ENCODE measurements around the gene CACNA1B. TPM values are rescaled to one million over a fixed set of nuclear protein-coding genes. Genes with fewer than 3 reads are reported as not detected.

The CACNA1B gene
- total RNA-seq, 1 experiment from 2014 or later: 1.7 TPM

DNA sequence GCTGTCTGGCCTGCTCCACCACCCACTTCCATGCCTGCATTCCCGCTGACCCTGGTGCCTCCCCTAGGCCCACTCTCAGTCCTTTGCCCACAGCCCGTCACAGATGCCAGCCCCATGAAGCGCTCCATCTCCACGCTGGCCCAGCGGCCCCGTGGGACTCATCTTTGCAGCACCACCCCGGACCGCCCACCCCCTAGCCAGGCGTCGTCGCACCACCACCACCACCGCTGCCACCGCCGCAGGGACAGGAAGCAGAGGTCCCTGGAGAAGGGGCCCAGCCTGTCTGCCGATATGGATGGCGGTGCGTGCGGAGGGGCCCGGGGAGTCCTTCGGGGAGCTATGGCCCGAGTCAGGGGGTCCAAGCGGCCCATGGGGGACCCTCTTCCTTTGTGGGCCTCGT lies 242.5 kb downstream of the CACNA1B start:
- ATAC-seq: no peak
- POLR2A ChIA-PET: no interaction called here
- CTCF ChIA-PET: no interaction called here

More for the DNA sequence above, 242.5 kb downstream of the CACNA1B start:
- Histone ChIP-seq H3K27me3 (ENCODE audit: insufficient read depth, low read length) (no peaks in the 10 kb centered on the region), H3K4me2 (ENCODE audit: low read length) (no peak overlapping the region), H2AFZ (ENCODE audit: low read depth, low read length, poor library complexity, severe bottlenecking) (no peak overlapping the region), H3K27ac (ENCODE audit: low read depth, low read length) (no peak overlapping the region), H3K9me2 (ENCODE audit: insufficient read depth) (no peaks in the 10 kb centered on the region), H3K4me3 (replicated peaks in 1 of 2; ENCODE audit: low read depth in 1 of 2, low read length in 2 of 2) (no peak overlapping the region), H4K20me1 (ENCODE audit: insufficient read depth) (no peaks in the 10 kb centered on the region), H3K9me3 (ENCODE audit: control insufficient read depth in 1 of 2, insufficient read depth in 1 of 2, low read depth in 1 of 2, low read length in 2 of 2) (no peaks in the 10 kb centered on the region), H3K79me2 (ENCODE audit: insufficient read depth, low read length) (no peaks in the 10 kb centered on the region), H3K9ac (ENCODE audit: low read length) (no peak overlapping the region), H3K36me3 (ENCODE audit: control insufficient read depth in 1 of 2, insufficient read depth in 2 of 2, low read length in 2 of 2) (no peaks in the 10 kb centered on the region), H3K4me1 (ENCODE audit: control insufficient read depth in 1 of 2, insufficient read depth in 2 of 2, low read length in 2 of 2) (no peaks in the 10 kb centered on the region)
- intact Hi-C loops (cut with micrococcal nuclease): no loop called here
- DNase-seq (ENCODE audit: low read depth, low spot score): no peak
- no TSS peak for BruUV-seq (replicated peaks)
- TF ChIP-seq CBX3 (IDR thresholded peaks at IDR 0.05; ENCODE audit: low read depth) (no peak), EZH2 (IDR thresholded peaks at IDR 0.05) (no peak), SIN3A (IDR thresholded peaks at IDR 0.05; ENCODE audit: low read depth) (no peak), FOSL1 (IDR thresholded peaks at IDR 0.05; ENCODE audit: low read depth) (no peak), POLR2AphosphoS5 (IDR thresholded peaks at IDR 0.05; ENCODE audit: low read depth, low read length) (no peak), ATF3 (IDR thresholded peaks at IDR 0.05) (no peak), CEBPB (IDR thresholded peaks at IDR 0.05; ENCODE audit: low read depth) (no peak), SP1 (IDR thresholded peaks at IDR 0.05; ENCODE audit: low read depth) (no peak), ZNF274 (IDR thresholded peaks at IDR 0.05; ENCODE audit: low read depth, low read length) (no peak), TCF7L2 (IDR thresholded peaks at IDR 0.05; ENCODE audit: borderline replicate concordance, extremely low read depth, insufficient read depth, insufficient read length) (no peak), POLR2A (IDR thresholded peaks at IDR 0.05; ENCODE audit: borderline replicate concordance, extremely low read depth, insufficient read depth, insufficient read length) (no peak)
- TF ChIP-seq, protein P1, sequence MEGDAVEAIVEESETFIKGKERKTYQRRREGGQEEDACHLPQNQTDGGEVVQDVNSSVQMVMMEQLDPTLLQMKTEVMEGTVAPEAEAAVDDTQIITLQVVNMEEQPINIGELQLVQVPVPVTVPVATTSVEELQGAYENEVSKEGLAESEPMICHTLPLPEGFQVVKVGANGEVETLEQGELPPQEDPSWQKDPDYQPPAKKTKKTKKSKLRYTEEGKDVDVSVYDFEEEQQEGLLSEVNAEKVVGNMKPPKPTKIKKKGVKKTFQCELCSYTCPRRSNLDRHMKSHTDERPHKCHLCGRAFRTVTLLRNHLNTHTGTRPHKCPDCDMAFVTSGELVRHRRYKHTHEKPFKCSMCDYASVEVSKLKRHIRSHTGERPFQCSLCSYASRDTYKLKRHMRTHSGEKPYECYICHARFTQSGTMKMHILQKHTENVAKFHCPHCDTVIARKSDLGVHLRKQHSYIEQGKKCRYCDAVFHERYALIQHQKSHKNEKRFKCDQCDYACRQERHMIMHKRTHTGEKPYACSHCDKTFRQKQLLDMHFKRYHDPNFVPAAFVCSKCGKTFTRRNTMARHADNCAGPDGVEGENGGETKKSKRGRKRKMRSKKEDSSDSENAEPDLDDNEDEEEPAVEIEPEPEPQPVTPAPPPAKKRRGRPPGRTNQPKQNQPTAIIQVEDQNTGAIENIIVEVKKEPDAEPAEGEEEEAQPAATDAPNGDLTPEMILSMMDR (IDR thresholded peaks at IDR 0.05 in 2 of 3, conservative IDR thresholded peaks at IDR 0.05 in 1 of 3; ENCODE audit: borderline replicate concordance in 1 of 3, insufficient read depth in 1 of 3, low read depth in 2 of 3, low read length in 2 of 3): no peak
- RAD21 ChIA-PET (ENCODE audit: low non-redundant PET in 1 of 2, low total read pairs in 2 of 2, uncharacterized antibody in 2 of 2, unreplicated experiment in 2 of 2): no interaction called here
